Measurements from ENCODE around the gene DDX51. TPM values are rescaled to one million over a fixed set of nuclear protein-coding genes. Genes with fewer than 3 reads are reported as not detected.
A peak's percentile ranks its signal among the peaks of the same experiment; 100 is the strongest.

Gene DDX51
- total and polyA plus RNA-seq, 2 of the 13 experiments (the other 11 are each of a cell fraction or from before 2014, with no cell fraction given) = 10.1 TPM

DNA sequence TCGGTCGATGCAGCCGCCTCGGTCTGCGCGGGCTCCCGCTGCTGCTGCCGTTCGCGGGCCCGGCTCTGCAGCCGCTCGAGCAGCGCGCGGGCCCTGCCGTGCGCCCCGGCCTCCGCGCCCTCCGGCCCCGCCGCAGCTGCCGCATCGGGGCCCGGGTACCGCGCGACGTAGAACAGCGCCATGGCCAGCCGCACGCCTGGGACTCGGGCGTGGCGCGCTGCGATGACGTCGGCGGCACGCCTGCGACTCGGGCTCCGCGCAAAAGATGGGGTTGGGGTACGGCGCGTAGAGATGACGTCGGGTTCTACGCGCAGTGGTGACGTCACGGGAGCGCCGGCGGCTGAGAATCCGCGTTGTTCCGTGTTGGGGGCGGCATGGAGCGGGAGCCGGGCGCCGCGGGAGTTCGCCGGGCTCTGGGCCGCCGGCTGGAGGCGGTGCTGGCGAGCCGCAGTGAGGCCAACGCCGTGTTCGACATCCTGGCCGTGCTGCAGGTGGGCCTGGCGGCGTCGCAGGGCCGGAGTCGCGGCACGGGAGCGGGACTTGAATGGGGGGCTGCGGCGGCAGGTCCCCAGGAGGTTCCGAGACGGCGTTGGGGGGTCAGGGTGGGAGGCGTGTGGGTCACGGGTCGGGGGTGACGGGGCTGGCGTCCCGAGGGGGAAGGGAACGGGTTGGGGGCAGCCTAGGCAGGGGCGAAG, at the start of gene DDX51, which contains the start of gene NOC4L (continued):
- TF ChIP-seq, protein P1, sequence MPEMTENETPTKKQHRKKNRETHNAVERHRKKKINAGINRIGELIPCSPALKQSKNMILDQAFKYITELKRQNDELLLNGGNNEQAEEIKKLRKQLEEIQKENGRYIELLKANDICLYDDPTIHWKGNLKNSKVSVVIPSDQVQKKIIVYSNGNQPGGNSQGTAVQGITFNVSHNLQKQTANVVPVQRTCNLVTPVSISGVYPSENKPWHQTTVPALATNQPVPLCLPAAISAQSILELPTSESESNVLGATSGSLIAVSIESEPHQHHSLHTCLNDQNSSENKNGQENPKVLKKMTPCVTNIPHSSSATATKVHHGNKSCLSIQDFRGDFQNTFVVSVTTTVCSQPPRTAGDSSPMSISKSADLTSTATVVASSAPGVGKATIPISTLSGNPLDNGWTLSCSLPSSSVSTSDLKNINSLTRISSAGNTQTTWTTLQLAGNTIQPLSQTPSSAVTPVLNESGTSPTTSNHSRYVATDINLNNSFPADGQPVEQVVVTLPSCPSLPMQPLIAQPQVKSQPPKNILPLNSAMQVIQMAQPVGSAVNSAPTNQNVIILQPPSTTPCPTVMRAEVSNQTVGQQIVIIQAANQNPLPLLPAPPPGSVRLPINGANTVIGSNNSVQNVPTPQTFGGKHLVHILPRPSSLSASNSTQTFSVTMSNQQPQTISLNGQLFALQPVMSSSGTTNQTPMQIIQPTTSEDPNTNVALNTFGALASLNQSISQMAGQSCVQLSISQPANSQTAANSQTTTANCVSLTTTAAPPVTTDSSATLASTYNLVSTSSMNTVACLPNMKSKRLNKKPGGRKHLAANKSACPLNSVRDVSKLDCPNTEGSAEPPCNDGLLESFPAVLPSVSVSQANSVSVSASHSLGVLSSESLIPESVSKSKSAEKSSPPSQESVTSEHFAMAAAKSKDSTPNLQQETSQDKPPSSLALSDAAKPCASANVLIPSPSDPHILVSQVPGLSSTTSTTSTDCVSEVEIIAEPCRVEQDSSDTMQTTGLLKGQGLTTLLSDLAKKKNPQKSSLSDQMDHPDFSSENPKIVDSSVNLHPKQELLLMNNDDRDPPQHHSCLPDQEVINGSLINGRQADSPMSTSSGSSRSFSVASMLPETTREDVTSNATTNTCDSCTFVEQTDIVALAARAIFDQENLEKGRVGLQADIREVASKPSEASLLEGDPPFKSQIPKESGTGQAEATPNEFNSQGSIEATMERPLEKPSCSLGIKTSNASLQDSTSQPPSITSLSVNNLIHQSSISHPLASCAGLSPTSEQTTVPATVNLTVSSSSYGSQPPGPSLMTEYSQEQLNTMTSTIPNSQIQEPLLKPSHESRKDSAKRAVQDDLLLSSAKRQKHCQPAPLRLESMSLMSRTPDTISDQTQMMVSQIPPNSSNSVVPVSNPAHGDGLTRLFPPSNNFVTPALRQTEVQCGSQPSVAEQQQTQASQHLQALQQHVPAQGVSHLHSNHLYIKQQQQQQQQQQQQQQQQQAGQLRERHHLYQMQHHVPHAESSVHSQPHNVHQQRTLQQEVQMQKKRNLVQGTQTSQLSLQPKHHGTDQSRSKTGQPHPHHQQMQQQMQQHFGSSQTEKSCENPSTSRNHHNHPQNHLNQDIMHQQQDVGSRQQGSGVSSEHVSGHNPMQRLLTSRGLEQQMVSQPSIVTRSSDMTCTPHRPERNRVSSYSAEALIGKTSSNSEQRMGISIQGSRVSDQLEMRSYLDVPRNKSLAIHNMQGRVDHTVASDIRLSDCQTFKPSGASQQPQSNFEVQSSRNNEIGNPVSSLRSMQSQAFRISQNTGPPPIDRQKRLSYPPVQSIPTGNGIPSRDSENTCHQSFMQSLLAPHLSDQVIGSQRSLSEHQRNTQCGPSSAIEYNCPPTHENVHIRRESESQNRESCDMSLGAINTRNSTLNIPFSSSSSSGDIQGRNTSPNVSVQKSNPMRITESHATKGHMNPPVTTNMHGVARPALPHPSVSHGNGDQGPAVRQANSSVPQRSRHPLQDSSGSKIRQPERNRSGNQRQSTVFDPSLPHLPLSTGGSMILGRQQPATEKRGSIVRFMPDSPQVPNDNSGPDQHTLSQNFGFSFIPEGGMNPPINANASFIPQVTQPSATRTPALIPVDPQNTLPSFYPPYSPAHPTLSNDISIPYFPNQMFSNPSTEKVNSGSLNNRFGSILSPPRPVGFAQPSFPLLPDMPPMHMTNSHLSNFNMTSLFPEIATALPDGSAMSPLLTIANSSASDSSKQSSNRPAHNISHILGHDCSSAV (CRISPR knock-in tag; IDR thresholded peaks at IDR 0.05; ENCODE audit: borderline replicate concordance) = no peak
- peak; percentile 58 for TF ChIP-seq SP2 (CRISPR knock-in tag; IDR thresholded peaks at IDR 0.05)
- 0 out of 2 replicates have a peak, but pooled peaks have one; percentile 25 for TF ChIP-seq ZNF589 (CRISPR knock-in tag; conservative IDR thresholded peaks at IDR 0.05)
- TF ChIP-seq ZNF652 (CRISPR knock-in tag; IDR thresholded peaks at IDR 0.05; ENCODE audit: borderline replicate concordance, low read depth) = no peak
- TF ChIP-seq ZNF530 (CRISPR knock-in tag; IDR thresholded peaks at IDR 0.05; ENCODE audit: low read depth) = no peak
- TF ChIP-seq HOXA7 (CRISPR knock-in tag; IDR thresholded peaks at IDR 0.05) = 0 out of 2 replicates have a peak, but pooled peaks have one; percentile 47
- TF ChIP-seq SOX6 (IDR thresholded peaks at IDR 0.05) = no peak
- TF ChIP-seq SOX6 (CRISPR knock-in tag; IDR thresholded peaks at IDR 0.05) = 0 out of 2 replicates have a peak, but pooled peaks have one; percentile 19
- 0 out of 4 replicates have a peak, but pooled peaks of 1 of the 2 experiments have one; percentile 31 for TF ChIP-seq NR2F1 (CRISPR knock-in tag; IDR thresholded peaks at IDR 0.05)
- no peak for TF ChIP-seq MTF1 (CRISPR knock-in tag; IDR thresholded peaks at IDR 0.05)
- TF ChIP-seq ZNF143 (CRISPR knock-in tag; IDR thresholded peaks at IDR 0.05) = peak; percentile 70
- TF ChIP-seq KDM4B (CRISPR knock-in tag; IDR thresholded peaks at IDR 0.05) = peak; percentile 88; the same call in 1 of the 2 replicates
- TF ChIP-seq SOX13 (IDR thresholded peaks at IDR 0.05) = no peak
- peak in 1 of 2 experiments; percentile 26; a peak in 1 of 4 replicates for TF ChIP-seq SOX13 (CRISPR knock-in tag; conservative IDR thresholded peaks at IDR 0.05 in 1 of 2, IDR thresholded peaks at IDR 0.05 in 1 of 2)
- no peak for TF ChIP-seq ZNF546 (CRISPR knock-in tag; conservative IDR thresholded peaks at IDR 0.05)
- 0 out of 2 replicates have a peak, but pooled peaks have one; percentile 23 for TF ChIP-seq HES4 (CRISPR knock-in tag; IDR thresholded peaks at IDR 0.05; ENCODE audit: borderline replicate concordance)
- TF ChIP-seq ZSCAN31 (CRISPR knock-in tag; IDR thresholded peaks at IDR 0.05; ENCODE audit: low read depth) = peak; percentile 79; the same call in 1 of the 2 replicates
- TF ChIP-seq GZF1 (CRISPR knock-in tag; IDR thresholded peaks at IDR 0.05) = no peak
- TF ChIP-seq AKAP8 (CRISPR knock-in tag; IDR thresholded peaks at IDR 0.05) = 0 out of 2 replicates have a peak, but pooled peaks have one; percentile 61
- TF ChIP-seq SRY (CRISPR knock-in tag; IDR thresholded peaks at IDR 0.05) = no peak; the same call in 1 of the 2 replicates
